ENCODE measurements around the gene HBEGF. TPM values are rescaled to one million over a fixed set of nuclear protein-coding genes. Genes with fewer than 3 reads are reported as not detected.

The HBEGF gene
- 4.6 and 10.7 TPM in 2 replicates for total RNA-seq

GRCh38 chr5:140346348-140347221 lies at the start of gene HBEGF:
TSS of gene HBEGF (minus strand) at chr5:140346603. CDS start at chr5:140346328, 275 bp downstream.

GRCh38 chr5:140360101-140360500 lies 13.7 kb upstream of the HBEGF start, which contains the start of gene SLC4A9:
TSS of gene SLC4A9 (plus strand) at chr5:140360194. CDS start at chr5:140360237, 43 bp downstream.

GRCh38 chr5:140302786-140303639 lies 43.4 kb downstream of the HBEGF start, which contains the start of gene PFDN1:
TSS of gene PFDN1 (minus strand) at chr5:140303101. CDS start at chr5:140303073, 28 bp downstream.

Other genes starting within 250 kb of the HBEGF start
- 37.7 and 45.0 TPM in 2 replicates for gene PURA, start 232.5 kb downstream of the HBEGF start, total RNA-seq
- 24.0 and 32.8 TPM in 2 replicates for gene IGIP, start 220.7 kb downstream of the HBEGF start, total RNA-seq
- gene CYSTM1, start 171.4 kb downstream of the HBEGF start, total RNA-seq = 28.3 and 28.9 TPM in 2 replicates
- 33.5 and 35.0 TPM in 2 replicates for gene PFDN1, start 43.5 kb downstream of the HBEGF start, total RNA-seq
- 0.07 TPM in 1 of 2 replicates, not detected in the other for gene SLC4A9, start 13.6 kb upstream of the HBEGF start, total RNA-seq
- 77.4 and 79.7 TPM in 2 replicates for gene ANKHD1, start 55.2 kb upstream of the HBEGF start, total RNA-seq
- 1.4 and 2.6 TPM in 2 replicates for gene EIF4EBP3, start 201.1 kb upstream of the HBEGF start, total RNA-seq
- gene SRA1, start 210.9 kb upstream of the HBEGF start, total RNA-seq = 26.8 and 30.1 TPM in 2 replicates
- 18.6 and 24.1 TPM in 2 replicates for gene APBB3, start 218.0 kb upstream of the HBEGF start, total RNA-seq
- gene SLC35A4, start 218.2 kb upstream of the HBEGF start, total RNA-seq = 38.0 and 39.9 TPM in 2 replicates

Data from smooth muscle cell of the pulmonary artery (primary cell).